Progenitor cell of endocrine pancreas (in vitro differentiated cells): Measurements from ENCODE around the gene LIN54. TPM values are rescaled to one million over a fixed set of nuclear protein-coding genes. Genes with fewer than 3 reads are reported as not detected.

ENCODE experiments used
- DNase-seq: peaks from one replicate; pipeline ENCODE4 v3.0.0; 2021; ENCODE audit warnings: low spot score; ENCODE audit not compliant: unreplicated experiment
- H3K27ac Mint-ChIP-seq: 2 replicates; pipeline ENCODE4 v1.8.0; 2021; ENCODE audit warnings: mild to moderate bottlenecking, moderate library complexity, mixed read lengths
- H3K27me3 Mint-ChIP-seq: 2 replicates; pipeline ENCODE4 v1.8.0; 2021; ENCODE audit warnings: mixed read lengths
- H3K36me3 Mint-ChIP-seq: 2 replicates; pipeline ENCODE4 v1.8.0; 2022; ENCODE audit warnings: mixed read lengths; ENCODE audit not compliant: insufficient read depth
- H3K4me1 Mint-ChIP-seq: 2 replicates; pipeline ENCODE4 v1.8.0; 2021; ENCODE audit warnings: low read depth, mixed read lengths
- H3K4me3 Mint-ChIP-seq: 2 replicates; pipeline ENCODE4 v1.8.0; 2021; ENCODE audit warnings: low read depth, mild to moderate bottlenecking, moderate library complexity, mixed read lengths
- H3K9me3 Mint-ChIP-seq: 2 replicates; pipeline ENCODE4 v1.8.0; 2021; ENCODE audit warnings: low read depth, mixed read lengths
- CTCF ChIP-seq: fragments of 200-600 bp; sonication (generic); IDR thresholded peaks from one replicate; pipeline ENCODE4 v1.5.0; 2021; ENCODE audit warnings: antibody characterized with exemption, mild to moderate bottlenecking; ENCODE audit not compliant: unreplicated experiment
- total RNA-seq: library from RNA; stranded (reverse); gene quantifications from 2 replicates; pipeline ENCODE4 v1.2.1, GENCODE V29; 2021

Gene LIN54
- total RNA-seq, 1 donor from 2014 or later, result 19.6 TPM

- Mint-ChIP-seq H3K27ac (no peak overlapping the region), H3K9me3 (no peaks in the 10 kb centered on the region), H3K4me1 (no peaks in the 10 kb centered on the region), H3K27me3 (no peaks in the 10 kb centered on the region), H3K36me3 (peaks cover 7% of the 10 kb centered on the region), H3K4me3 (no peak overlapping the region)
- DNase-seq, result no peak
- no peak for TF ChIP-seq CTCF
These were observed 34.8 kb downstream of the LIN54 start for GRCh38 chr4:82975792-82976191.

GRCh38 chr4:82969414-82969813 is 41.2 kb downstream of the LIN54 start:
- Mint-ChIP-seq H3K4me3 (no peak overlapping the region), H3K27ac (no peak overlapping the region), H3K9me3 (no peaks in the 10 kb centered on the region), H3K27me3 (no peaks in the 10 kb centered on the region), H3K36me3 (peaks cover 16% of the 10 kb centered on the region), H3K4me1 (no peaks in the 10 kb centered on the region)
- no peak for DNase-seq
- TF ChIP-seq CTCF, result no peak

GRCh38 chr4:82968972-82969371 is 41.7 kb downstream of the LIN54 start:
- no peak overlapping the region for H3K27ac Mint-ChIP-seq
- H3K36me3 Mint-ChIP-seq, result peaks cover 16% of the 10 kb centered on the region
- TF ChIP-seq CTCF, result no peak
- no peak for DNase-seq
- H3K4me1 Mint-ChIP-seq, result no peaks in the 10 kb centered on the region
- H3K4me3 Mint-ChIP-seq, result no peak overlapping the region
- no peaks in the 10 kb centered on the region for H3K9me3 Mint-ChIP-seq
- no peaks in the 10 kb centered on the region for H3K27me3 Mint-ChIP-seq

- Mint-ChIP-seq H3K36me3 (peaks cover 21% of the 10 kb centered on the region), H3K27ac (no peak overlapping the region), H3K4me1 (no peaks in the 10 kb centered on the region), H3K9me3 (no peaks in the 10 kb centered on the region), H3K27me3 (no peaks in the 10 kb centered on the region), H3K4me3 (no peak overlapping the region)
- TF ChIP-seq CTCF, result no peak
- no peak for DNase-seq
These were observed 44.9 kb downstream of the LIN54 start for GRCh38 chr4:82965763-82966162.

- no peaks in the 10 kb centered on the region for H3K9me3 Mint-ChIP-seq
- no peak for TF ChIP-seq CTCF
- H3K36me3 Mint-ChIP-seq, result peaks cover 10% of the 10 kb centered on the region
- no peaks in the 10 kb centered on the region for H3K4me1 Mint-ChIP-seq
- DNase-seq, result no peak
- no peaks in the 10 kb centered on the region for H3K27me3 Mint-ChIP-seq
- H3K4me3 Mint-ChIP-seq, result no peak overlapping the region
- no peak overlapping the region for H3K27ac Mint-ChIP-seq
These were observed 53.6 kb downstream of the LIN54 start for GRCh38 chr4:82957045-82957444.
